Measurements from ENCODE around the gene RAB18.
A peak's percentile ranks its signal among the peaks of the same experiment; 100 is the strongest.
"Not testable (repeated sequence)": the region's sequence is repeated elsewhere in the genome, so short reads cannot be mapped to it uniquely, and the experiment has no call there.

Gene RAB18

DNA sequence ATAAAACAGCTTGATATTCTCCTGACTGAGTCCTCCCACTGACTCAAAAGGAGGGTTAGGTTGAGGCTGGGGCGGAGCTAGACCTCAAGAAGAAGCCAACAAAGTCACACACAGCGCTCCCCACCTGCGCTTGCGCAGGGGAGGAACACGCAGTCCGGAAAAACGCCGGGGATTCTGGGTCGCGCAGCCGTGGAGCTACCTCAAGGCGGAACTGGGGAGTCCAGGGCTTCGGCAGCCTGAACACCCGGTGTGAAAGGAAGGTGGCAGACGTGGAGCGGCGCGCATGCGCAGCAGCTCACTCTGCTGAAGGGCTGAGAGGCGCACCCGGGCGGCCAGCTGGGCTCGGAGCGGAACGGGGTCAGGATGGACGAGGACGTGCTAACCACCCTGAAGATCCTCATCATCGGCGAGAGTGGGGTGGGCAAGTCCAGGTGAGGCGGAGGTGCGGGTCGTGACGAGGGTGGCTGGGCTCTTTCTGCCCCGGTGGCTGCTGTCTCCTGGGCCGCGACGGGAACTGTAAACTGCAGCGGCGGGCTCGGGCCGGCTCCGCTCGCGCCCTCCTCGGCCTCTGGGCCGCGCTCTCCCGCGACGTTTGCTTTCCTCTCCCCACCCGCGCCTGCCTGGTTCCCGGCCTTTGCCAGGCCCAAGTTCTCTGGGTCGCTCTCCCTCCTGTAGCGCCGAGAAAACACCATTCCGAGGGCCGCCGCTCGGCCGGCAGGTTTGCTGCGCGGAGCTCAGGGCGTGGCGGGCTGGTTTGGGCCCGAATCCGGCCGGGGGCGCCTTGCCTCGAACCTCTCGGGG, at the start of gene RAB18:
Gene RAB18, plus strand, starts transcription at position 298 of the 801 bp plus-strand sequence. Its CDS starts 66 bp downstream, at position 364.
- DNase-seq (ENCODE audit: extremely low read depth, low read depth), result peak; percentile 97
- TF ChIP-seq, protein P1, sequence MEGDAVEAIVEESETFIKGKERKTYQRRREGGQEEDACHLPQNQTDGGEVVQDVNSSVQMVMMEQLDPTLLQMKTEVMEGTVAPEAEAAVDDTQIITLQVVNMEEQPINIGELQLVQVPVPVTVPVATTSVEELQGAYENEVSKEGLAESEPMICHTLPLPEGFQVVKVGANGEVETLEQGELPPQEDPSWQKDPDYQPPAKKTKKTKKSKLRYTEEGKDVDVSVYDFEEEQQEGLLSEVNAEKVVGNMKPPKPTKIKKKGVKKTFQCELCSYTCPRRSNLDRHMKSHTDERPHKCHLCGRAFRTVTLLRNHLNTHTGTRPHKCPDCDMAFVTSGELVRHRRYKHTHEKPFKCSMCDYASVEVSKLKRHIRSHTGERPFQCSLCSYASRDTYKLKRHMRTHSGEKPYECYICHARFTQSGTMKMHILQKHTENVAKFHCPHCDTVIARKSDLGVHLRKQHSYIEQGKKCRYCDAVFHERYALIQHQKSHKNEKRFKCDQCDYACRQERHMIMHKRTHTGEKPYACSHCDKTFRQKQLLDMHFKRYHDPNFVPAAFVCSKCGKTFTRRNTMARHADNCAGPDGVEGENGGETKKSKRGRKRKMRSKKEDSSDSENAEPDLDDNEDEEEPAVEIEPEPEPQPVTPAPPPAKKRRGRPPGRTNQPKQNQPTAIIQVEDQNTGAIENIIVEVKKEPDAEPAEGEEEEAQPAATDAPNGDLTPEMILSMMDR (IDR thresholded peaks at IDR 0.05; ENCODE audit: low read depth, low read length), result no peak; the same call in 1 of the 2 replicates

DNA sequence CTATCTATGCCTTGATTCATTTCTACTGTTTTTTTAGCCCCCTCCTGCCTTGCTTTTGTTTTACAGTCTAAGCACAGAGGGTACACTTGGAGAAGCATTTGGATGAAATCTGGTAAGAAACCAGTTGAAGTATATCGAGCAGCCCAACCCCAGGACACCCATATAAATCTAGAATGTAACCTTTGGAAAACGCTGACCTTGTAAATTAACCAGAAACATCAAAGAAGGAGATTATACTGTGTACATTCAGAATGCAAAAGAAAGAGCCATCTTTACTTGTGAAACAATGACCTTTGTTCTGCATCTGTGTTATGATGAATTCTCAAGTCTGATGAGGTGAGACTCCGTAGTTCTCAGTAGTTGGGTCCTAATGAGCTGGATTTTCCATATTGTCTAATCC, 49.3 kb upstream of the RAB18 start:
- TF ChIP-seq, protein P1 (IDR thresholded peaks at IDR 0.05; ENCODE audit: low read depth, low read length), result no peak
- DNase-seq (ENCODE audit: extremely low read depth, low read depth), result no peak

DNA sequence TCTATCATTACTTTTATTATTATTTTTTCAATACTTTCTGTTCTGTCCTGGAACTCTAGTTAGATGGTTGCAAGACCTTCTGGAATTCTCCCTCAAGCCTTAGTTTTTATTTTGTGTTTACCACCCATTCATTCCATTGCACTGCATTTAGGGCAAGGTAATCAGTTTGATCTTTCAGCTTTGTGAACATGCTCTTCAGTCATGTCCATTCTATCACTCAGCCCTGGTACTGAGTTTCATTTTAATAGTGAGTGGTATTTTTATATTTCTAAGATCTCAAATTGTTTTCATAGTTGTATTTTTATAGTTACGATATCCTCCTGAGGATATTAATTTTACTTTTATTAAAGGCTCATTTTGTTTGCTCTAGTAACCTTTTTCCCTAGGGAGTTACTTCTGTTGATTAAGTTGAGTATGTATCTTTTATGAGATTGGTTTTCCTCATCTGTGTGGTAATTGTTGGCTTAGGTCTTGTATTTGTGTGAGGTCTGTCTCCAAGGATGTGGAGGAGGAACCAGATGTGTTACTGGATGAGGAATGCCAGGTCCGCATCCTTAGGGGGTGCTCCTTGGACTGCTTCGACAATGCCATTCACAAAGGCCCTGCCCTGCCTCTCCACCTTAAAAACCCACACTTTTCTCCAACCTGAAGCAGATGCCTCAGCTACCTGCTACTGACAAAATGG, 46.7 kb upstream of the RAB18 start:
- DNase-seq (ENCODE audit: extremely low read depth, low read depth), result no peak
- TF ChIP-seq, protein P1 (IDR thresholded peaks at IDR 0.05; ENCODE audit: low read depth, low read length), result no peak

DNA sequence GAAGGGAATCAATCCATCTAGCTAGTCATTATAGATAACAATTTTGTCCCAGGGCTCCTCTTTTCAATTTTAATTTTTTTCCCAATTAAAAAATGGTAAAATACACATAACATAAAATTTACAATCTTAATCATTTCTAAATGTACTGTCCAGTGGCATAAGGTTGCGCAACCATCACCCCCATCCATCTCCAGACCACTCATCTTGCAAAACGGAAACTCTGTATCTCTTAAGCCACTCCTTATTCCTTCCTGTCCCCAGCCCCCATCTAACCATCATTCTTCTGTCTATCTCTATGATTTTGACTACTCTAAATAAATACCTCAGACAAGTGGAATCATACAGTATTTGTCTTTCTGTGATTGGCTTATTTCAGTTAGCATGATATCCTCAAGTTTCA, 46.1 kb upstream of the RAB18 start:
- no peak for DNase-seq (ENCODE audit: extremely low read depth, low read depth)
- TF ChIP-seq, protein P1 (IDR thresholded peaks at IDR 0.05; ENCODE audit: low read depth, low read length), result no peak

DNA sequence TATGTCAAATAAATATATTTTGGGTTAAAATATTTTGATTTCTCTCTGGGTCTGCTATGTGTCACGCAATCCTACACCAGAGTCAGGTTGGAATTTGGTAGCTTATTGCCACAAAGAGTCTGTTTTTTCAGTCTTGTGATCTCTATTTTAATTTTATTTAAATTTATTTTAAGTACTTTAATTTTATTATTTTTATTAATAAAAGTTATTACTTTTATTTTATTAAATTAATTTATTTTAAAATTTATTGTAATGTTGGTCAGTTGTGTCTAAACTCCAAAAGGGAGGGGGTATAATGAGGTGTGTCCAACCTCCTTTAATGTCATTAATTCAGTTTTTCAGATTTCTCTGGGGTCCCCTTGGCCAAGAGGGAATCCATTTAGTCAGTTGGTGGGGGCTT, 42.8 kb upstream of the RAB18 start:
- DNase-seq (ENCODE audit: extremely low read depth, low read depth), result no peak
- TF ChIP-seq, protein P1 (IDR thresholded peaks at IDR 0.05; ENCODE audit: low read depth, low read length), result no peak

DNA sequence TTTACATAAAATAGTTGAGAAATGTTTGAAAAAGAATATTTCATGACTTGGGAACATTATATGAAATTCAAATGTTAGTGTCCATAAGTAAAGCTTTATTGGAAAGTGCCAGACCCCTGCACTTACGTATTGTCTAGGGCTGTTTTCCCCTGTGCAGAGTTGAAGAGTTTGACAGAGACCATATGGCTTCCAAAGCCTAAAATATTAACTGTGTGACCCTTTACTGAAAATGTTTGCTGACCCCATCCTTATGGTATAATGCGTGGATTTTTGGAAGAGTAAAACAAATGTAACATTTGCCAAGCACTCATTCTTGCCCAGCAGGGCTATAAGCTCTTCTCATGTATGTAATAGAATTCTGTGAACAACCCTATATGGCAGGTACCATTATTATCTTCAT, 40.1 kb upstream of the RAB18 start:
- TF ChIP-seq, protein P1 (IDR thresholded peaks at IDR 0.05; ENCODE audit: low read depth, low read length), result no peak
- no peak for DNase-seq (ENCODE audit: extremely low read depth, low read depth)

DNA sequence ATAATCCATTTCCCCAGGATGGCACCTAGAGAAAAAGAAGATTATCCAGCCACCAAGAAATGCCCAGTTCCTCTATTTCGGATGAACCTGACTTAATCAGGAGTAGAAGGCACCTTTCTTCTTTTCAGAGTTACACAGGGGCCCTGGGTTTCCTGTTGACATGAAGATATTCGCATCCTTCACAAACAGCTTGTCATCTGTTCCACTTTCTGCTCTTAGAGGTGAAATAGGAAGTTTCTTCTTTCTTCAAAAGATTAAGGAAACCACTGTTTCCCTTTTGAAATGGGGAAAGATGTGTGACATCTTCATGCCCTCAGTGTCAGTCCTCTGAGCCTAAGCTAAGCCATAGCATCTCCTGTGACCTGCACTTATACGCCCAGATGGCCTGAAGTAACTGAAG, 39.1 kb upstream of the RAB18 start:
- TF ChIP-seq, protein P1 (IDR thresholded peaks at IDR 0.05; ENCODE audit: low read depth, low read length), result no peak
- no peak for DNase-seq (ENCODE audit: extremely low read depth, low read depth)

DNA sequence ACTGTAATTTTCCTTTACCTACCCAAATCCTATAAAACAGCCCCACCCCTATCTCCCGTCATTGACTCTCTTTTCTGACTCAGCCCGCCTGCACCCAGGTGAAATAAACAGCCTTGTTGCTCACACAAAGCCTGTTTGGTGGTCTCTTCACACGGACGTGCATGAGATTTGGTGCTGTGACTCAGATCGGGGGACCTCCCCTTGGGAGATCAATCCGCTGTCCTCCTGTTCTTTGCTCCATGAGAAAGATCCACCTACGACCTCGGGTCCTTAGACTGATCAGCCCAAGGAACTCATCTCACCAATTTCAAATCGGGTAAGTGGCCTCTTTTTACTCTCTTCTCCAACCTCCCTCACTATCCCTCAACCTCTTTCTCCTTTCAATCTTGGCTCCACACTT, 38.5 kb upstream of the RAB18 start:
- not testable (repeated sequence) for DNase-seq (ENCODE audit: extremely low read depth, low read depth)

Data from AG09319 (cell line).